HG03280 (cell line): ENCODE results near the gene PSMD13.
"Not testable (repeated sequence)": the region's sequence is repeated elsewhere in the genome, so short reads cannot be mapped to it uniquely, and the experiment has no call there.

ENCODE experiments used
- ATAC-seq: cut with Tn5 transposase; IDR thresholded peaks from one replicate; pipeline ENCODE4 v1.9.1; 2021; ENCODE audit warnings: mild to moderate bottlenecking, moderate library complexity; ENCODE audit not compliant: unreplicated experiment

The PSMD13 gene

DNA sequence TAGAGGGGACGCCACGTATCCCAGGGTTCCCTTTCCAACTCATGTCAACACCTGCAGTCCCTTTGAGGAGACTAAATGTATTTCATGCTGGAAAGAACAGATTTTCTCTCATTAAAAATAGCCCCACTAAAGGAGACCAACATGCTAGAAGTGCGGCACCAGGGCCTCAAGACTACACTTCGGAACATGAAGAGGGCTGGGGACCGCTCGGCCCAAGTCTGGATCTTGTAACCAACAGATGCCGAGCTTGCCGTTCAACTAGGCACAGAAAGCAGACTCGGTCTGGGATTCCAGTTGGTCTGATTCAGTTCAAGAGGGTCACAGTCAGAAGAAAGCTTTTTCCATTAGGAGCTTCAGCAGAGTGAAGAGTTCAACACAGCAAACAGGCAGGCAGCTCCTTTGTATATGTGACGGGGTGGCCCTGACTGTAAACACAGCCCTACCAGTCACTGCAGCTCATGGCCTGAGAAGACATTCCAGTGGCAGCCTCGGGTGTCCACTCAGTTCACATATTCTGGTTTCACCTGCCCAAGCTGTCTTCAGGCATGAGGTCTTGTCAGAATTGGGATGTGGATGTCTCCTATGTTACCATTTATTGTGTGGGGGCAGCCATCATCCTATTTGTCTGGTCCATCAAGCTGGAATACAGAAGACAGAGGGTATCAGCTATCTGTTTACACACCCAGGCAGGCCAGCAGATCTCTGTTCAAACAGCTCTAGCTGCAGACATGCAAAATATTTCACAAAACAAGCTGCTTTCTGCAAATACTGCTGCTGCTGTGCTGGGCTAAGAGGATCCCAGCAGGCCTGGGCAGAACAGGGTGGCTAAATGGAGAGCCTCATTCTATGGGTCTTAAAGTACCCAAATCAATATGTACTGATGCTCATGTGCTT lies 20.4 kb upstream of the PSMD13 start:
- no peak for ATAC-seq

GRCh38 chr11:217704-218103 lies 19.1 kb upstream of the PSMD13 start:
- no peak for ATAC-seq

DNA sequence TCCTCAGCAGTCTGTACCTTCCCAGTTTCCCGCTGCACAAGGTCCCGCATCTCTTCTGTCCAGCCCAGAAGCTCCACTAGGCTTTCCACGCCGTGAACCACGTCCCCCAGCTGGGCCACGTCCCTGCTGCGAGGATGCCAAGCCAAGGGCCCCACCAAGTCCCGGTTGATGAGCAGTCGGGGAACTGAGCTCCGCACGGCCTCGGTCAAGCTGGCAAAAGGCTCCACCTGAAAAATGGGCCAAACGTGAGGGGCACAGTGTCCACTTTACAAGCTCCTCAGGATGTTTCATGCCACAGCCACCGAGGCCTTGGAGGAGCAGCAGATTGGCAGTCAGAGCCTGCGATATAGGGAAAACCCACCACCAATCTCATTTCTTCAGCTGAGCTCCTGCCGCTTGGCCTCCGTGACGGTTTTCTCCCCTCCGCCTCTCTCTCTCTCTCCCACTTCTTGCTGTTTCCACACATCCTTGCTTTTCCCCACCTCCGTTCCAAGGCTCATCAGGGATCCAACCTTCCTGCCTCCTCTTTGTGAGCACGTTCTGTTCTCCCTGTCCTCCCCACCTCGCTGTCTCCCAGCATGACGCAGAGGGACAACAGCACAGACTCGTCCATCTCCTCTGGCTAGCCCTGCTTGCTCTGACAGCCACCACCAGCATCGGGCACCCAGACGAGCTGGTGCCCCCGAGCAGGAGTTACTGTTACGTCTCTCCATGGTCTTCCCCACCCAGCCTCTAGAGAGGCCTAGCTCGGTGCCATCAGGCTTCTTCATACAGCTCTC lies 17.8 kb upstream of the PSMD13 start:
- no peak for ATAC-seq

DNA sequence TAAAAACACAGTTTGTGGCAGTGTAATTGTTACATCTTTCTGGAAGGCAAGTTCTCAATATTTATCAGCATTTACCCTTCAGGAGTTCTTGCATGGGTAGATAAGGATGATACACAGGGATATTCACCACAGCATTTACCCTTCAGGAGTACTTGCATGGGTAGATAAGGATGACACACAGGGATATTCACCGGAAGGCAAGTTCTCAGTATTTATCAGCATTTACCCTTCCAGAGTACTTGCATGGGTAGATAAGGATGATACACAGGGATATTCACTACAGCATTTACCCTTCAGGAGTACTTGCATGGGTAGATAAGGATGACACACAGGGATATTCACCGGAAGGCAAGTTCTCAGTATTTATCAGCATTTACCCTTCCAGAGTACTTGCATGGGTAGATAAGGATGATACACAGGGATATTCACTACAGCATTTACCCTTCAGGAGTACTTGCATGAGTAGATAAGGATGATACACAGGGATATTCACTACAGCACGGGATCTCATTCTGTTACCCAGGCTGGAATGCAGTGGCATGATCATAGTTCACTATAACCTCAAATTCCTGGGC lies 16.0 kb upstream of the PSMD13 start:
- ATAC-seq: not testable (repeated sequence)

DNA sequence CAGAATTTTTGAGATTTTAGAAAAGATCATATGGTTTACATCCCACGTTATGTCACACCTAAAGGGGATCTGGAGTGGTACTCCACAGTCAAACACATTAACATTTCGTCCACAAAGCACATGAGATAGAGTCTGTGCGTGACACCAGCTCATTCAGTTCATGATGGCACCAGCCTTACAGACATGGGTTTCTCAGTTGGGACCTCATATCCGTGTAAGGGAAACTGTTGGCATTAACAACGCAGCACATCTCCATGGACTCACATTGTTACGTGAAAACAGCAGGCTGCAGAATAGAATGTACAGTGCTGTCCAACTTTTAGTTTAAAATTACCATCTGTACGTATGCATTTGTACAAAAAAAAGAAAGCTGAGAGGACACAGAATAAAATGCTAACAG lies 15.2 kb upstream of the PSMD13 start:
- no peak for ATAC-seq

DNA sequence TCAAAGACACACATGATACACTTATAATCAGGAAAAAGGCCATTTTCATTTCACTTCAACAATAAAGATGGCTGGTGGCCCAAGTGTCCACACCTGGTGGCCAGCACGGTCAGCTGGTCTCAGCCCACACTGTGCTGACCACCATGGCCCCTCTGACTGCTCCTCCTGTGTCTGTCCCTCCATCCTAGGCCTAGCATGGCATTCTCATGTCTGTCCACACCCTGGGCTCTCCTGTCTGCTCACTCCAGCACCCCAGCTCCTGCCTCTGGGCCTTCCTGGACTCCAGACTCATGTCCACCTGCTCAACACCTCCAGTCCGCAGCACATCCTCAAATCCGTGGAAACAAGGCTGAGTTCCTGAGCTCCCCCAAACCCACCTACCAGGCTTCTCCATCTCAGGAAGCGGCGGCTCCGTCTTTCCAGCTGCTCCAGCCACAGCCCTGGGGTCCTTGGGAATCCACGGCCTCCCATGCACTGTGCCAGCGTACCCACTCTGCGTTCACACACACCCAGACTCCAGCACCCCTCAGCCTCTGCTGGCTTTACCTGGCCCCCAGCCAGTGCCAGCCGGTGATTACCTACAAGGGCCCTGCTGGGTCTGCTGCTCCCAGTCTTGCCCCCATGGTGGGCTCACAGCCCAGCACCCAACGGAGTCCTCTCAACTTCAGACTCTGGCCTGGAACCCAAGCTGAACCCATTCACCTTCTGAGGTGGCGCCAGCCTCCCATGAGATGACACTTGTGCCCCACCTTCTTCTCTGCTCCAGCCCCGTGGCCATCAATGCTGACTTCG lies 14.6 kb upstream of the PSMD13 start:
- ATAC-seq: no peak

- no peak for ATAC-seq
Measured at GRCh38 chr11:223026-223789, 13.6 kb upstream of the PSMD13 start.

- no peak for ATAC-seq
Measured at GRCh38 chr11:223884-224283, 12.9 kb upstream of the PSMD13 start.

DNA sequence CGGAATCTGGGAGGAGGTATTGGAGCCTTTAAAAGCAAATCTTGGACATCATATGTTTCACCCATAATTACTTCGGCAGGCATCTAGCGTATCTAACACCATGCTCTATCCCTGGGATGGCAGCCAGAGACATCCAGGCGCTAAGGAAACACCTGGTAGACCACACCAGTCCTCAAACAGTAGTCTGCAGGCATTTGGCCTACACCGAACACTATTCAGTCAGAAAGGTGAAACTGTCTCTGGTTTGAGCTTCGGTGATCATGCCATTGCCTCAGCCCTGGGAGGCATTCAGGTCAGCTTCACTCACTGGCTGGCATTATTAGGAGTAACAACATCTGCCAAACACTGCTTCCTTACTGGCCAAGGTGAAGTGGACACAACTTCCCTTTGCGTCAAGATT lies 12.4 kb upstream of the PSMD13 start:
- no peak for ATAC-seq

GRCh38 chr11:225734-226453 lies 10.9 kb upstream of the PSMD13 start:
- peak; percentile 81 for ATAC-seq

- no peak for ATAC-seq
Measured at GRCh38 chr11:227824-228379, 8.9 kb upstream of the PSMD13 start.

DNA sequence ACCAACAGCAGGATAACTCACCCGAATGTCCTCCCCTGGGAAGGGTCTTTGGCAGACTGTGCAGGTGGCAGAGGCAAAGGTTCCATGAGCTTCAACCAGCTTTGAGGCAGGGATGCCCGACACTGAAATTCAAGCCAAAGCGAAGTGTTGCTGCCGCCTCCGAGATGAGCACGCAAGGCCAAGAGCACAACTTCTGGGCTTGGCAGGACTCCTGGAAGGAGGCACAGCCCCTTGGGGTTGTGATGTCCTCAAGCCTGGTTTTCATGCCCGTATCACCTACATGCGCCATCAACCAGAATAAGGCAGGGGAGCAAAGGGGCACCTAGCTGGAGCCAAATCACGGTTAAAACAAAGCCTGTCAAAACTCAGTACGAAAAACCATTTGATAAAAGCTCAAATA lies 6.3 kb upstream of the PSMD13 start:
- no peak for ATAC-seq

DNA sequence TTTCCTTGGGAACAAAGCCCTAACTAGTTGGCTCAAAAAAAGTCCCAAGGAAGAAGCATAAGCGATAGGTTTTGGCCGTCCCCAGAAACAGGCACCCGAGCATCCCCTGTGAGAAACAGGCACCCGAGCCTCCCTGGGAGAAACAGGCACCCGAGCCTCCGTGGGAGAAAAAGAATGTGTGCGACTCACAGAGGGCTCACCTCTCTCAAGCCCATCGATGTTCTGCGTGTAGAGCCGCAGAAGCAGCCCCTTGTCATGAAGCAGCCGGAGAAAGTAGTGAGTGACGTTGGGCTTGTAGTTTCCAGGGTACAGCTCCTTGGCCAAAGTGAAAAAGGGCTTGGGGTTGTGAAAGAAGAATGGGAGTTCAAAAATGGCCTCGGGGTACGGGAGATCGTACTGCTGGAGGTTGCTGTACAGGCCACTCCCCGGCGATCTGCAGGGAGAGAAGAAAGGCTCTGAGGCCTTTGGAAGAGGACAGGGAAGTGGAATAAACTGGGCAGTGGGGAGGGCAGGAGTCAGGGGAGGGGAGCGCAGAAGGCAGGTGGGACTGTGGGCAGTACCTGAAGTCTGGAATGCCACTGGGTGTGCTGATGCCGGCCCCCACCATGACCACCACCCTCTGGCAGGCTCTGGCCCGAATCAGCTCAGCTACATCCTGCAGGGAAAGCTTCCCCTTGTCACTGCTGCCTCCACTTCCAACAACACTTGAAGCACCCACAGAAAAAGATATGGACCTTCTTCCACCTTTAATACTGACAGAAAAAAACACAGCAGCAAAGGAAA lies 3.8 kb upstream of the PSMD13 start:
- no peak for ATAC-seq

GRCh38 chr11:235180-235579 lies 1.6 kb upstream of the PSMD13 start:
- no peak for ATAC-seq

GRCh38 chr11:235609-235996 lies 1.2 kb upstream of the PSMD13 start:
- peak; percentile 10 for ATAC-seq

DNA sequence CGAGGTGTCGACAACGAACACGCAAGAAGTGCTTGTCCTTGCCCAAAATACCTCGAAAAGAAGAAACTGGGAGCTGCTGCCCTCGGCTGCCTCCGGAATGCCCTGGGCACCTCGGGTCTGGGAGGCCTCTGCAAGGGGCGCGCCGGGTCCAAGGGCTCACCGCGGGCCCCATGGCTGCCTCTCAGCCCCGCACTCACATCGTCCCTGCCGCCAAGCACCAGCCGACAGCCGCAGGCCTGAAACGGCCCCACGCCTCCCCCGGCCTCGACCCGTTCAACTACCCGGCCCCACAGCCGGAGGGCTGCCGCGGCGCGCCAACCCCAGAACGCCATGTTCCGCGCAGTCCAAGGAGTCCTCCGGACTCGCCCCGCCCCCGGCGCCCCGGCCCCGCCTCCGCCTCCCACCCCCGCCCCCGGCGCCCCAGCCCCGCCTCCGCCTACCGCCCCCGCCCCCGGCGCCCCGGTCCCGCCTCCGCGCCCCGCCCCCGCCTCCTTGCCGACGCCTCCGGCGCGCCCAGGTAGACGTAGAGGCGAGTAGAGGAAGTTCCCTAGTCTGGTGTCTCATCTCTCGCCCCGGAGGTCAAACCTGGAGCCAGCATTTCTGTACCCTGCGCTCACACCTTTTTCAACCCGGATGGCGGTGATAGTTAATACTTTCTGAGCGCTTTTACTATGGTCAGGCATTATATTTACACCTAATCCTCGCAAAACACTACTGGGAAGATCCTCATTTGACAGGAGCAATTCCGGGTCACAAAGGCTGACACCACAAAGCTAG lies 591 bp upstream of the PSMD13 start, which contains the start of gene SIRT3:
SIRT3 (minus strand) TSS at position 346 of the 777 bp plus-strand sequence; CDS start at position 332, 14 bp downstream.
- ATAC-seq: peak; percentile 75

GRCh38 chr11:238346-238745 lies 1.6 kb downstream of the PSMD13 start:
- ATAC-seq: not testable (repeated sequence)

DNA sequence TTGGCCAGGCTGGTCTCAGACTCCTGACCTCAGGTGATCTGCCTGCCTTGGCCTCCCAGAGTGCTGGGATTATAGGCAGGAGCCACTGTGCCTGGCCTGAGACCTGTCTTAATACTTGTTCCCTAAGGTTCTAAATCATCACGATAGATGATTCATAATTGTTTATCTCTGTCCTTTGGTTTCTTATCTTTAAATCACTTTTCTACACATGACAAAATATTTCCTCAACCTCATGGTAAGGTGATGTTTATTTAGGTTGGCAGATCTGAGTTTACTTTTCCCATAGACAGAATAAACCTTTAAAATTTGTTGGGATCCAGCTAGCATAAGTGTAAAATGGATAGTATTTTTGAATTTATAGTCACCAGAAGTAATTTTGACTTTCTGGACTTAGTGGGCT lies 3.5 kb downstream of the PSMD13 start:
- ATAC-seq: no peak
